WTC11 (cell line): Measurements from ENCODE around the gene CNTLN. TPM values are rescaled to one million over a fixed set of nuclear protein-coding genes. Genes with fewer than 3 reads are reported as not detected.

Experiments used
- ATAC-seq: fragments of 200-7000 bp; cut with Tn5 transposase; 2 replicates; pipeline ENCODE4 v1.10.0; 2021; ENCODE audit warnings: mild to moderate bottlenecking, moderate library complexity
- CTCF ChIA-PET: fragments of 300-600 bp; sonication (Branson Sonifier 250); formaldehyde crosslinking; loops from one replicate; lab custom pipeline; 2021; ENCODE audit warnings: antibody characterized with exemption; lab: Charles Lee
- POLR2A ChIA-PET: fragments of 350-600 bp; sonication (Branson Sonifier 250); formaldehyde crosslinking; loops from one replicate; lab custom pipeline; 2021; ENCODE audit warnings: antibody characterized with exemption; lab: Charles Lee
- DNase-seq: peaks from one replicate; pipeline ENCODE4 v3.0.0; 2021; ENCODE audit warnings: low spot score
- H3K27ac Mint-ChIP-seq: 2 replicates; pipeline ENCODE4 v1.8.0; 2021; ENCODE audit warnings: mixed read lengths
- H3K27me3 Mint-ChIP-seq: 2 replicates; pipeline ENCODE4 v1.8.0; 2021; ENCODE audit warnings: low read depth, mild to moderate bottlenecking, moderate library complexity, mixed read lengths
- H3K36me3 Mint-ChIP-seq: 2 replicates; pipeline ENCODE4 v1.8.0; 2021; ENCODE audit warnings: mixed read lengths
- H3K4me1 Mint-ChIP-seq: 2 replicates; pipeline ENCODE4 v1.8.0; 2022; ENCODE audit warnings: mixed read lengths
- H3K4me3 Mint-ChIP-seq: 2 replicates; pipeline ENCODE4 v1.8.0; 2021; ENCODE audit warnings: mild to moderate bottlenecking, moderate library complexity, mixed read lengths
- H3K9me3 Mint-ChIP-seq: 2 replicates; pipeline ENCODE4 v1.8.0; 2021; ENCODE audit warnings: mixed read lengths
- ARID4B ChIP-seq: sonication (generic); formaldehyde crosslinking; IDR thresholded peaks from 2 replicates; pipeline ENCODE4 v1.8.0; 2023; ENCODE audit warnings: missing genetic modification reagents, mild to moderate bottlenecking, borderline replicate concordance
- ATF2 ChIP-seq: sonication (generic); formaldehyde crosslinking; IDR thresholded peaks from 2 replicates; pipeline ENCODE4 v1.8.1; 2022; ENCODE audit warnings: low read depth, missing genetic modification reagents, borderline replicate concordance
- CREM ChIP-seq: sonication (generic); formaldehyde crosslinking; IDR thresholded peaks from 2 replicates; pipeline ENCODE4 v1.8.1; 2022; ENCODE audit warnings: mild to moderate bottlenecking, missing genetic modification reagents, moderate library complexity
- E2F1 ChIP-seq: sonication (generic); formaldehyde crosslinking; IDR thresholded peaks from 2 replicates; pipeline ENCODE4 v1.8.0; 2022; ENCODE audit warnings: mild to moderate bottlenecking, missing genetic modification reagents
- ELF4 ChIP-seq: sonication (generic); formaldehyde crosslinking; IDR thresholded peaks from 2 replicates; pipeline ENCODE4 v1.8.1; 2022; ENCODE audit warnings: low read depth, mild to moderate bottlenecking, moderate library complexity, missing genetic modification reagents
- ESRRA ChIP-seq: sonication (generic); formaldehyde crosslinking; IDR thresholded peaks from 2 replicates; pipeline ENCODE4 v1.8.1; 2022; ENCODE audit warnings: mild to moderate bottlenecking, missing genetic modification reagents, borderline replicate concordance
- JAZF1 ChIP-seq: fragments of 250-450 bp; sonication (Bioruptor Pico); IDR thresholded peaks from 2 replicates; pipeline ENCODE4 v1.9.0; 2021; ENCODE audit warnings: moderate library complexity, mild to moderate bottlenecking, inconsistent platforms
- MLX ChIP-seq: sonication (generic); formaldehyde crosslinking; IDR thresholded peaks from 2 replicates; pipeline ENCODE4 v1.8.1; 2023; ENCODE audit warnings: mild to moderate bottlenecking, missing genetic modification reagents, moderate library complexity
- NR2C2 ChIP-seq: sonication (generic); formaldehyde crosslinking; IDR thresholded peaks from 2 replicates; pipeline ENCODE4 v1.8.0; 2022; ENCODE audit warnings: mild to moderate bottlenecking, missing genetic modification reagents
- NR3C1 ChIP-seq: sonication (generic); formaldehyde crosslinking; conservative IDR thresholded peaks from 2 replicates; pipeline ENCODE4 v1.8.1; 2023; ENCODE audit warnings: low read depth, mild to moderate bottlenecking, missing genetic modification reagents
- PRRX2 ChIP-seq: fragments of 250-450 bp; sonication (Bioruptor Pico); IDR thresholded peaks from 2 replicates; pipeline ENCODE4 v1.8.0; 2021; ENCODE audit warnings: mild to moderate bottlenecking
- STAT6 ChIP-seq: sonication (generic); formaldehyde crosslinking; conservative IDR thresholded peaks from 2 replicates; pipeline ENCODE4 v1.8.1; 2023; ENCODE audit warnings: mild to moderate bottlenecking, low read depth, missing genetic modification reagents, moderate library complexity
- TCF7 ChIP-seq: sonication (generic); formaldehyde crosslinking; IDR thresholded peaks from 2 replicates; pipeline ENCODE4 v1.8.0; 2022; ENCODE audit warnings: mild to moderate bottlenecking, low read depth, missing genetic modification reagents, moderate library complexity
- TP53 ChIP-seq: sonication (generic); formaldehyde crosslinking; IDR thresholded peaks from 2 replicates; pipeline ENCODE4 v1.8.1; 2023; ENCODE audit warnings: mild to moderate bottlenecking, missing genetic modification reagents
- USF1 ChIP-seq: sonication (generic); formaldehyde crosslinking; IDR thresholded peaks from 2 replicates; pipeline ENCODE4 v1.8.0; 2022; ENCODE audit warnings: mild to moderate bottlenecking, missing genetic modification reagents
- ZBTB21 ChIP-seq: sonication (generic); formaldehyde crosslinking; IDR thresholded peaks from 2 replicates; pipeline ENCODE4 v1.8.1; 2023; ENCODE audit warnings: mild to moderate bottlenecking, missing genetic modification reagents, borderline replicate concordance
- ZNF263 ChIP-seq: sonication (generic); formaldehyde crosslinking; IDR thresholded peaks from 2 replicates; pipeline ENCODE4 v1.8.1; 2022; ENCODE audit warnings: low read depth, mild to moderate bottlenecking, moderate library complexity, missing genetic modification reagents
- ZNF396 ChIP-seq: fragments of 250-450 bp; sonication (Bioruptor Pico); IDR thresholded peaks from 2 replicates; pipeline ENCODE4 v1.8.0; 2021; ENCODE audit warnings: mild to moderate bottlenecking, moderate library complexity, borderline replicate concordance
- ZNF671 ChIP-seq: fragments of 250-450 bp; sonication (Bioruptor Pico); IDR thresholded peaks from 2 replicates; pipeline ENCODE4 v1.8.0; 2021; ENCODE audit warnings: mild to moderate bottlenecking
- ZSCAN18 ChIP-seq: fragments of 250-450 bp; sonication (Bioruptor Pico); IDR thresholded peaks from 2 replicates; pipeline ENCODE4 v2.1.2; 2022; ENCODE audit warnings: mild to moderate bottlenecking, moderate library complexity
- total RNA-seq: library from RNA; stranded (reverse); gene quantifications from 3 replicates; pipeline ENCODE4 v1.2.3, GENCODE V29; 2021

The CNTLN gene
- total RNA-seq, 1 experiment from 2014 or later, result 13.4 TPM

GRCh38 chr9:17230646-17231045 lies 95.8 kb downstream of the CNTLN start:
- no peaks in the 10 kb centered on the region for H3K9me3 Mint-ChIP-seq
- POLR2A ChIA-PET, result interaction anchor here (0.9 kb wide), 1 partner anchor 95 kb away, joined by 3 read pairs; no protein-coding TSS in a partner anchor
- no peak for DNase-seq
- CTCF ChIA-PET, result no interaction called here
- H3K4me3 Mint-ChIP-seq, result no peak overlapping the region
- no peaks in the 10 kb centered on the region for H3K36me3 Mint-ChIP-seq
- ATAC-seq, result no peak
- TF ChIP-seq ELF4 (no peak), NR2C2 (no peak), STAT6 (CRISPR knock-in tag) (no peak), ATF2 (CRISPR knock-in tag) (no peak), ESRRA (CRISPR knock-in tag) (no peak), TP53 (CRISPR knock-in tag) (no peak), ZNF396 (CRISPR knock-in tag) (no peak), MLX (CRISPR knock-in tag) (no peak), TCF7 (CRISPR knock-in tag) (no peak), ZNF671 (CRISPR knock-in tag) (no peak)
- H3K27ac Mint-ChIP-seq, result peak overlapping the region; percentile 92
- H3K4me1 Mint-ChIP-seq, result peaks cover 14% of the 10 kb centered on the region
- no peaks in the 10 kb centered on the region for H3K27me3 Mint-ChIP-seq

GRCh38 chr9:17236147-17236546 lies 101.3 kb downstream of the CNTLN start:
- no peak for TF ChIP-seq ELF4
- no peak for TF ChIP-seq ZSCAN18 (CRISPR knock-in tag)
- TF ChIP-seq CREM (CRISPR knock-in tag), result no peak
- TF ChIP-seq ARID4B, result no peak
- no peak for TF ChIP-seq USF1 (CRISPR knock-in tag)
- TF ChIP-seq ZBTB21 (CRISPR knock-in tag), result no peak
- no peak for TF ChIP-seq PRRX2 (CRISPR knock-in tag)
- no peak for TF ChIP-seq E2F1
- no peak for TF ChIP-seq NR3C1 (CRISPR knock-in tag)
- no peak for TF ChIP-seq JAZF1
- TF ChIP-seq ZNF263 (CRISPR knock-in tag), result no peak
- TF ChIP-seq, all 79 proteins: peak for 0
- ChIA-PET POLR2A (no interaction called here), CTCF (no interaction called here)
- DNase-seq (no peak), ATAC-seq (no peak)
- Mint-ChIP-seq H3K27ac (no peak overlapping the region), H3K4me1 (peaks cover 9% of the 10 kb centered on the region), H3K36me3 (peaks cover 4% of the 10 kb centered on the region; the same call in 1 of the 2 replicates), H3K9me3 (peaks cover 6% of the 10 kb centered on the region; the same call in 1 of the 2 replicates), H3K4me3 (no peak overlapping the region), H3K27me3 (no peaks in the 10 kb centered on the region)
